Karpas-422 (cell line): ENCODE results near the gene ABHD17C. TPM values are rescaled to one million over a fixed set of nuclear protein-coding genes. Genes with fewer than 3 reads are reported as not detected.

Experiments
- DNase-seq: peaks from one replicate; pipeline ENCODE4 v3.0.0-alpha.2; 2015
- H2AFZ ChIP-seq: fragments of 200-600 bp; sonication (generic); 2 replicates; pipeline ENCODE4 v1.6.1; 2014; ENCODE audit warnings: antibody characterized with exemption, low read length, mixed read lengths
- H3K27ac ChIP-seq: fragments of 200-600 bp; sonication (generic); 2 replicates; pipeline ENCODE4 v1.5.1; 2014; ENCODE audit warnings: mild to moderate bottlenecking, low read length, moderate library complexity
- H3K27me3 ChIP-seq: fragments of 200-600 bp; sonication (generic); 2 replicates; pipeline ENCODE4 v1.6.1; 2014; ENCODE audit warnings: low read length, mixed read lengths
- H3K36me3 ChIP-seq: fragments of 200-600 bp; sonication (generic); 2 replicates; pipeline ENCODE4 v1.6.1; 2014; ENCODE audit warnings: low read length, mixed read lengths; ENCODE audit not compliant: insufficient read depth
- H3K4me1 ChIP-seq: fragments of 200-600 bp; sonication (generic); 2 replicates; pipeline ENCODE4 v1.6.1; 2014; ENCODE audit warnings: mild to moderate bottlenecking, low read length, mixed read lengths
- H3K4me2 ChIP-seq: fragments of 200-600 bp; sonication (generic); 2 replicates; pipeline ENCODE4 v1.6.1; 2014; ENCODE audit warnings: low read length, low read depth, mild to moderate bottlenecking; ENCODE audit not compliant: poor library complexity, severe bottlenecking
- H3K4me3 ChIP-seq: fragments of 200-600 bp; sonication (generic); 2 replicates; pipeline ENCODE4 v1.5.1; 2014; ENCODE audit warnings: mild to moderate bottlenecking, antibody characterized with exemption, low read length, mixed read lengths
- H3K79me2 ChIP-seq: fragments of 200-600 bp; sonication (generic); 2 replicates; pipeline ENCODE4 v1.6.1; 2014; ENCODE audit warnings: mild to moderate bottlenecking, low read length, mixed read lengths
- H3K9ac ChIP-seq: fragments of 200-600 bp; sonication (generic); 2 replicates; pipeline ENCODE4 v1.6.0; 2014; ENCODE audit warnings: low read length
- H3K9me2 ChIP-seq: fragments of 200-600 bp; sonication (generic), shearing (Covaris generic); replicated peaks from 2 replicates; pipeline ENCODE4 v1.6.0; 2014; ENCODE audit warnings: mild to moderate bottlenecking, low read length, moderate library complexity; ENCODE audit not compliant: insufficient read depth
- H3K9me3 ChIP-seq: fragments of 300-700, 200-600 bp; sonication (generic); 2 replicates; pipeline ENCODE4 v1.6.1; 2014; ENCODE audit warnings: low read length, mixed read lengths
- H4K20me1 ChIP-seq: fragments of 200-600 bp; sonication (generic); 2 replicates; pipeline ENCODE4 v1.6.1; 2014; ENCODE audit warnings: mild to moderate bottlenecking, antibody characterized with exemption, low read length, low read depth; ENCODE audit not compliant: insufficient read depth
- total RNA-seq: library from RNA; depleted of rRNA; stranded (reverse); fragments of >200 nt; shearing (Covaris generic); gene quantifications from 2 replicates; pipeline ENCODE4 v1.2.3, GENCODE V29; 2014; ENCODE audit warnings: low replicate concordance

The ABHD17C gene
- total RNA-seq, 1 experiment from 2014 or later, result 0.48 TPM

GRCh38 chr15:80783260-80783659 is 88.2 kb downstream of the ABHD17C start:
- Histone ChIP-seq H3K9me3 (no peaks in the 10 kb centered on the region), H3K9me2 (no peaks in the 10 kb centered on the region), H4K20me1 (no peaks in the 10 kb centered on the region), H3K27me3 (no peaks in the 10 kb centered on the region), H3K4me2 (peak overlapping the region; percentile 34), H3K79me2 (no peaks in the 10 kb centered on the region), H3K9ac (0 out of 2 replicates have a peak overlapping the region, but pooled peaks have one; percentile 2), H2AFZ (no peak overlapping the region; the same call in 1 of the 2 replicates), H3K27ac (0 out of 2 replicates have a peak overlapping the region, but pooled peaks have one; percentile 12), H3K4me3 (no peak overlapping the region), H3K36me3 (no peaks in the 10 kb centered on the region), H3K4me1 (peaks cover 16% of the 10 kb centered on the region)
- DNase-seq, result no peak

- H3K4me3 ChIP-seq, result no peak overlapping the region
- no peaks in the 10 kb centered on the region for H4K20me1 ChIP-seq
- no peak overlapping the region for H3K9ac ChIP-seq
- no peak for DNase-seq
- no peak overlapping the region for H3K27ac ChIP-seq
- H3K4me2 ChIP-seq, result no peak overlapping the region
- H3K9me3 ChIP-seq, result no peaks in the 10 kb centered on the region
- H3K4me1 ChIP-seq, result peaks cover 19% of the 10 kb centered on the region
- no peaks in the 10 kb centered on the region for H3K36me3 ChIP-seq
- no peaks in the 10 kb centered on the region for H3K27me3 ChIP-seq
- H2AFZ ChIP-seq, result no peak overlapping the region
- H3K9me2 ChIP-seq, result no peaks in the 10 kb centered on the region
- no peaks in the 10 kb centered on the region for H3K79me2 ChIP-seq
Measured at GRCh38 chr15:80785335-80785734, 90.2 kb downstream of the ABHD17C start.

- no peaks in the 10 kb centered on the region for H3K9me2 ChIP-seq
- peaks cover 19% of the 10 kb centered on the region for H3K4me1 ChIP-seq
- no peak overlapping the region for H3K4me2 ChIP-seq
- no peaks in the 10 kb centered on the region for H4K20me1 ChIP-seq
- no peak overlapping the region for H3K4me3 ChIP-seq
- H3K9me3 ChIP-seq, result no peaks in the 10 kb centered on the region
- H3K9ac ChIP-seq, result no peak overlapping the region
- H3K27me3 ChIP-seq, result no peaks in the 10 kb centered on the region
- H3K36me3 ChIP-seq, result no peaks in the 10 kb centered on the region
- no peaks in the 10 kb centered on the region for H3K79me2 ChIP-seq
- H3K27ac ChIP-seq, result no peak overlapping the region
- no peak overlapping the region for H2AFZ ChIP-seq
- DNase-seq, result no peak
Measured at GRCh38 chr15:80785811-80786354, 90.8 kb downstream of the ABHD17C start.

- Histone ChIP-seq H3K79me2 (no peaks in the 10 kb centered on the region), H3K4me1 (peaks cover 19% of the 10 kb centered on the region), H3K4me3 (no peak overlapping the region), H3K9me3 (no peaks in the 10 kb centered on the region), H2AFZ (no peak overlapping the region), H3K4me2 (no peak overlapping the region), H3K9me2 (no peaks in the 10 kb centered on the region), H3K9ac (no peak overlapping the region), H3K36me3 (no peaks in the 10 kb centered on the region), H4K20me1 (no peaks in the 10 kb centered on the region), H3K27me3 (no peaks in the 10 kb centered on the region), H3K27ac (no peak overlapping the region)
- DNase-seq, result no peak
Measured at GRCh38 chr15:80787316-80787715, 92.2 kb downstream of the ABHD17C start.

- no peak overlapping the region for H3K27ac ChIP-seq
- H3K9ac ChIP-seq, result no peak overlapping the region
- no peak overlapping the region for H3K4me3 ChIP-seq
- no peaks in the 10 kb centered on the region for H3K79me2 ChIP-seq
- H3K4me2 ChIP-seq, result no peak overlapping the region
- H2AFZ ChIP-seq, result no peak overlapping the region
- no peaks in the 10 kb centered on the region for H3K27me3 ChIP-seq
- H4K20me1 ChIP-seq, result no peaks in the 10 kb centered on the region
- H3K4me1 ChIP-seq, result peaks cover 7% of the 10 kb centered on the region
- no peak for DNase-seq
- H3K36me3 ChIP-seq, result no peaks in the 10 kb centered on the region
- H3K9me2 ChIP-seq, result no peaks in the 10 kb centered on the region
- H3K9me3 ChIP-seq, result no peaks in the 10 kb centered on the region
Measured at GRCh38 chr15:80788536-80788935, 93.4 kb downstream of the ABHD17C start.

GRCh38 chr15:80789296-80789695 is 94.2 kb downstream of the ABHD17C start:
- Histone ChIP-seq H3K27me3 (no peaks in the 10 kb centered on the region), H3K9me3 (no peaks in the 10 kb centered on the region), H3K9ac (no peak overlapping the region), H3K9me2 (no peaks in the 10 kb centered on the region), H3K4me2 (no peak overlapping the region), H3K4me1 (peaks cover 3% of the 10 kb centered on the region; the same call in 1 of the 2 replicates), H3K36me3 (no peaks in the 10 kb centered on the region), H4K20me1 (no peaks in the 10 kb centered on the region), H3K27ac (no peak overlapping the region), H2AFZ (no peak overlapping the region), H3K79me2 (no peaks in the 10 kb centered on the region), H3K4me3 (no peak overlapping the region)
- DNase-seq, result no peak

GRCh38 chr15:80789796-80790195 is 94.7 kb downstream of the ABHD17C start:
- H3K4me2 ChIP-seq, result no peak overlapping the region
- no peak overlapping the region for H3K4me3 ChIP-seq
- H3K9ac ChIP-seq, result no peak overlapping the region
- H3K27ac ChIP-seq, result no peak overlapping the region
- H4K20me1 ChIP-seq, result no peaks in the 10 kb centered on the region
- H3K9me3 ChIP-seq, result no peaks in the 10 kb centered on the region
- peaks cover 3% of the 10 kb centered on the region; the same call in 1 of the 2 replicates for H3K4me1 ChIP-seq
- H3K79me2 ChIP-seq, result no peaks in the 10 kb centered on the region
- DNase-seq, result no peak
- H2AFZ ChIP-seq, result no peak overlapping the region
- no peaks in the 10 kb centered on the region for H3K36me3 ChIP-seq
- no peaks in the 10 kb centered on the region for H3K9me2 ChIP-seq
- H3K27me3 ChIP-seq, result no peaks in the 10 kb centered on the region

GRCh38 chr15:80790236-80790635 is 95.1 kb downstream of the ABHD17C start:
- no peaks in the 10 kb centered on the region for H3K79me2 ChIP-seq
- no peaks in the 10 kb centered on the region for H3K27me3 ChIP-seq
- H3K4me3 ChIP-seq, result no peak overlapping the region
- no peaks in the 10 kb centered on the region for H3K36me3 ChIP-seq
- H3K9me2 ChIP-seq, result no peaks in the 10 kb centered on the region
- no peaks in the 10 kb centered on the region for H4K20me1 ChIP-seq
- peaks cover 3% of the 10 kb centered on the region; the same call in 1 of the 2 replicates for H3K4me1 ChIP-seq
- no peak overlapping the region for H3K9ac ChIP-seq
- DNase-seq, result no peak
- H2AFZ ChIP-seq, result no peak overlapping the region
- H3K9me3 ChIP-seq, result no peaks in the 10 kb centered on the region
- H3K27ac ChIP-seq, result no peak overlapping the region
- no peak overlapping the region for H3K4me2 ChIP-seq
